GM21786 (cell line): ENCODE data around the gene MYRFL.
"Not testable (repeated sequence)": the region's sequence is repeated elsewhere in the genome, so short reads cannot be mapped to it uniquely, and the experiment has no call there.

ENCODE experiments used
- ATAC-seq: cut with Tn5 transposase; IDR thresholded peaks from one replicate; pipeline ENCODE4 v1.9.1; 2021; ENCODE audit not compliant: unreplicated experiment

Gene MYRFL

DNA sequence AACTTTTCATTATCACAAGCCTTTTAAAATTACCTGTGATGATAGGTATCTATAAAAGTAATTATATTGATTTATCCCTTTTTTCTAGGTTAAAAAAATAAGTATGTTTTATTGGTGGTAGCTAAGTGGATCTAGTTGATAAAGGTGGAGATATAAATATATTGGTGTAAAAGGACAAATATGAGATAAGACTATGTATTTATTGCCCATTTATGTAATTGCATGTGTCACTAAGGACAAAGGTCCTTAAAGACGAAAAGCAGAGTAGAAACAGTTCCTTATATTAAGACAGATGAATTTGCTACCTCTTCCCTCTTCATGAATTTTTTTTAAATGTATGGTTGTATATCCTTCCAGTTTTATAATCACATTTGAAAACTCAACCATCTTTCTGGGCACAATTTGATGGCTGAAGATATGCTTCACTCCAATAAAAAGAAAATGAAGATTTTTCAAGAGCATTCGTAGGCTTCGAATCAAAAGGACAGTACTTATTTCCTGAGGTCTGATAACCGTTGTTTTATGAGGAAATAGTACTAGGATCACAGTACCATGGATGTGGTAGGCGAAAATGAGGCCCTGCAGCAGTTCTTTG lies at the start of gene MYRFL:
TSS of gene MYRFL (plus strand) at position 262 of the 595 bp plus-strand sequence. CDS start at position 553, 291 bp downstream.
- no peak for ATAC-seq

DNA sequence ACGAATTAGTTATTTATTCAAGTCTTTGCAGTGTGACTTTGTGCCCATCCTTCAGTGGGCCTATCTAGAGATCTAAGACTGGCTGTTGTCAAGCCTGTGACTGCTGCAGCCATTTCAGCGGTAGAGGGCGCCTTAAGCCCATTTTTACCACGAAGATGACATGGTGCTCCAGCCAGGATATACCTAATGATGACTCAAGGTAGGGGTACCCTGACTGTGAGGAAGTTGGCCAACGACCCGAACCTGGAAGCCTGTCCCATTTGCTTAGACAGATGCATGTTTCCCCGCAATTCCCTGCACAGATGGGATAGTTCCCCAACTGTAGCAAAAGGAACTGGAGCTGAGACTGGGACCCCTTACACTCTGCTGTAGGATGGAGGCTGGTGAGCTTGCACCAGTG lies 45.1 kb upstream of the MYRFL start:
- no peak for ATAC-seq

DNA sequence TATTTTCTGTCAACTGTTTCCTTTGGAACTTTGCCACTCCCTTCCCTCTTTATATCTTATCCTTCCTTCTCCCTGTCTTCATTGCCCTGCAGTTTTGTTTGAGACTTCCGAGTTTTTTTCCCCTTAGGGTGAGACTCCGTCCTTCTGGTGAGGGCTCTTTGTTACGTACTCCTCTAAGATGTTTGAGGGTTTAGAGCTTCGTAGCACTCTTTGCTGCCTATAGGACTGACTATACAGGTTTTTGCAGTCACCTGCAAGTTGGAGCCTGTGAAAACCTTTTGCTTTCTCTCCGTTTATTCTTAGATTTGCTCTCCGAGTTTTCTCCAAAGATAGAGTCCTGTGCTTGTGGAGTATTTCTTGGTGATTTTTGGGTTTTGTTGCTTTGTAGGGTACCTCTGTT lies 41.7 kb upstream of the MYRFL start:
- ATAC-seq: no peak

DNA sequence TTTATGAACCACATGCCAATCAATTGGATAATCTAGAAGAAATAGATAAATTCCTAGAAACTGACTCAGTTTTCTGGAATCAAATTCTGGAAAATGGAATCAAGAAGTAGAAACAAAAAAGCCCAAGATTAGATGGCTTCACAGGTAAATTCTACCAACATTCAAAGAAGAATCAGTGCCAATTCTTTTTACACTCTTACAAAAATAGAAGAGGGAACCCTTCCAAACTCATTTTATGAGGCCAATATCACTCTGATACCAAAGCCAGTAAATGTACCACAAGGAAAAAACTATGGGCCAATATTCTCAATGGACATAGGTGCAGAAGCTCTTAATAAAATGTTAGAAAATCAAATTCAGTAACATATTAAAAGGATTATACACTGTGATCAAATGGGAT lies 35.7 kb upstream of the MYRFL start:
- ATAC-seq: no peak

- no peak for ATAC-seq
Measured at GRCh38 chr12:69792533-69792932, 32.5 kb upstream of the MYRFL start.

GRCh38 chr12:69807101-69807897 lies 17.7 kb upstream of the MYRFL start:
- ATAC-seq: not testable (repeated sequence)

GRCh38 chr12:69810870-69811498 lies 14.0 kb upstream of the MYRFL start:
- no peak for ATAC-seq

GRCh38 chr12:69816082-69816481 lies 8.9 kb upstream of the MYRFL start:
- ATAC-seq: peak; percentile 57

- no peak for ATAC-seq
Measured at GRCh38 chr12:69821032-69821455, 4.0 kb upstream of the MYRFL start.

- ATAC-seq: no peak
Measured at GRCh38 chr12:69821456-69822159, 3.4 kb upstream of the MYRFL start.

DNA sequence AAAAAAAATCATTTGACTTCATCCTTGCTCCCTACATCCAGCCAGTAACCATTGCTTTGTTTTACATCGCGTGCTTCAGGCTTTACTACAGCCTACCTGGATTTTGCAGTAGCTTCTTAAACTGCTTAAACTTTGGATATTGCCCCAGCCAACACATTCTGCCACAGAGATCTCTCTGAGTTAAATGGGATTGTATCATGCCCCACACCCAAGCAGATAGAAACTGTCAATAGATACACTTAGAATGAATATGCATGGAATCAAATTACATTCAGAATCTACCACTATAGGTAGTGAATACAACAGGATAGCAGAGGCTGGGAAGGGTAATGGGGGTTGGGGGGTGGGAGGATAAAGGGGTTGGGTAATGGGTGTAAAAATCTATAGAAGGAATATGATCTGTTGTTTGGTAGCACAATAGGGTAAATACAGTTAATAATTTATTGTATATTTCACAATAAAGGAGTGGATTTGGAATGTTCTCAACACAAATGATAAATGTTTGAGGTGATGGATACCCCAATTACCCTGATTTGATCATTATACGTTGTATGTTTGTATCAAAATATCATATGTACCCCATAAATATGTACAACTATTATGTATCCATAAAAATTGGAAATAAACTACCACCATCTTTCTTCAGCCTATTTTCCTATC lies 2.7 kb upstream of the MYRFL start:
- ATAC-seq: no peak

DNA sequence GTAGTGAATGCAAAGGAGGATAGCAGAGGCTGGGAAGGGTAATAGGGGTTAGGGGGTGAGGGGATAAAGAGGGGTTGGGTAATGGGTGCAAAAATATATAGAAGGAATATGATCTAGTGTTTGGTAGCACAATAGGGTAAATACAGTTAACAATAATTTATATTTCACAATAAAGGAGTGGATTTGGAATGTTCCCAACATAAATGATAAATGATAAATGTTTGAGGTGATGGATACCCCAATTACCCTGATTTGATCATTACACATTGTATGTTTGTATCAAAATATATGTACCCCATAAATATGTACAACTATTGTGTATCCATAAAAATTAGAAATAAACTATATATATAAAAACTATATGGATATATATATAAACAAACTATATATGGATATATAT lies 999 bp upstream of the MYRFL start:
- ATAC-seq: no peak

DNA sequence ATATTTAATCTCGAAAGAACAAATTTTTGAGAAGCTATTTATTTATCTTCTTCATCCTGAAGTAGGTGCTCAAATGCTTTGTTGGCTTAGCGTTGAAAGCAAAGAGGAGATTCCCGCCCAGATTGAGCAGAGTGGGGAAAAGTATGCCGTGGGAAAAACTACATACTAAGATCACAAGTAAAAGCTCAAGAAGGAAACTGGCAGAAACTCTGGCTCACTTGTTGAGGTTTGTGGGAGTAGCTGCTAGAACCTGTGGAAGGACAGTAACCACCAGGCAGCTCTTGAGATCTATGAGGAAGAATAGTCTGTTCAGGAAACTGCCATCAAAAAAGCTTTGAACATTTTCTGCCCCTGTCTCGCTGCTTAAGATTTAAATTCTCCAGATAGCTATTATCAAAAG lies 3.9 kb downstream of the MYRFL start:
- no peak for ATAC-seq

- ATAC-seq: no peak
Measured at GRCh38 chr12:69833696-69834095, 8.7 kb downstream of the MYRFL start.

- no peak for ATAC-seq
Measured at GRCh38 chr12:69834147-69834546, 9.1 kb downstream of the MYRFL start.

DNA sequence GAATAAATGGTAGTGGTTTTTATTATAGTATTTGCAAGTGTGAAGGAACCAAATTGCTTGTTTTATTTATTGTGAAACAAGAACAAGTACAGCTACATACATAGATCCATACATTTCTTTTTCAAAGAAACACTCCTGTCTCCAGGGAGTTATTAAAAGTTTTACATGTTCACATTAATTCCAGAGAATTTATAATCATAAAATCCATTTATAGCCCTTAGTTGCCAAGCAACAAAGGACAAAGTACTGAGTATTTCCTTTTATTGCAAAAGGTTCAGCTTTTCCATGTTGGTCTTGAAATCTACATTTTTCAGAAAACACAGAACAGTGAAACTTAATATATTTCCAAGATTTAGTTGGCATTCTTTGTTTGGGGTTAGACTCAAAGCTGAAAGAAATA lies 9.5 kb downstream of the MYRFL start:
- no peak for ATAC-seq

DNA sequence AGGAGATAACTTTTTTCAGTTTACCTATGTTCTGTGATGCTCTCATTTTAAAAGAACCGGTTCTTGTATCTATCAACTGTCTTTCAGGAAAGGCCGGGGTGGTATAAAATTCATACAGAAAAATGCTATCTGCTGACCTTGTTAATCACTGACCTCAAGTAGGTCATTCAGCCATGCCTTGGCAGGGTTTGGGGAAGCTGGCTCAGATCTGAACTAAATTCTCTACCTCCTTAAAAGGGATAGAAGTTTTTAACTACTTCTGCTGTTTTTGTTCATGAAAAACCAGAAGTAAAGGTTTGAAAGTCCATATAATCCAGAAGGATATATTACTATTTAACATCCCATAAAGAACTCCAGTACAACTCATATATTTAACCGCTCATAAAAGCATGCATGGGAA lies 10.1 kb downstream of the MYRFL start:
- no peak for ATAC-seq

- no peak for ATAC-seq
Measured at GRCh38 chr12:69836015-69836414, 11.0 kb downstream of the MYRFL start.

GRCh38 chr12:69837191-69837590 lies 12.2 kb downstream of the MYRFL start:
- ATAC-seq: no peak

GRCh38 chr12:69837657-69838415 lies 12.8 kb downstream of the MYRFL start:
- ATAC-seq: no peak
